GM12873 (cell line): ENCODE data around the gene SLC25A44.

Experiments
- TF ChIP-seq, protein P1 (sequence below): IDR thresholded peaks from 2 replicates; pipeline ENCODE4 v1.5.1; 2012; ENCODE audit warnings: low read depth, mild to moderate bottlenecking, moderate library complexity, low read length, control low read depth; ENCODE audit not compliant: insufficient read depth; ENCODE audit errors: missing control alignments

Gene SLC25A44

DNA sequence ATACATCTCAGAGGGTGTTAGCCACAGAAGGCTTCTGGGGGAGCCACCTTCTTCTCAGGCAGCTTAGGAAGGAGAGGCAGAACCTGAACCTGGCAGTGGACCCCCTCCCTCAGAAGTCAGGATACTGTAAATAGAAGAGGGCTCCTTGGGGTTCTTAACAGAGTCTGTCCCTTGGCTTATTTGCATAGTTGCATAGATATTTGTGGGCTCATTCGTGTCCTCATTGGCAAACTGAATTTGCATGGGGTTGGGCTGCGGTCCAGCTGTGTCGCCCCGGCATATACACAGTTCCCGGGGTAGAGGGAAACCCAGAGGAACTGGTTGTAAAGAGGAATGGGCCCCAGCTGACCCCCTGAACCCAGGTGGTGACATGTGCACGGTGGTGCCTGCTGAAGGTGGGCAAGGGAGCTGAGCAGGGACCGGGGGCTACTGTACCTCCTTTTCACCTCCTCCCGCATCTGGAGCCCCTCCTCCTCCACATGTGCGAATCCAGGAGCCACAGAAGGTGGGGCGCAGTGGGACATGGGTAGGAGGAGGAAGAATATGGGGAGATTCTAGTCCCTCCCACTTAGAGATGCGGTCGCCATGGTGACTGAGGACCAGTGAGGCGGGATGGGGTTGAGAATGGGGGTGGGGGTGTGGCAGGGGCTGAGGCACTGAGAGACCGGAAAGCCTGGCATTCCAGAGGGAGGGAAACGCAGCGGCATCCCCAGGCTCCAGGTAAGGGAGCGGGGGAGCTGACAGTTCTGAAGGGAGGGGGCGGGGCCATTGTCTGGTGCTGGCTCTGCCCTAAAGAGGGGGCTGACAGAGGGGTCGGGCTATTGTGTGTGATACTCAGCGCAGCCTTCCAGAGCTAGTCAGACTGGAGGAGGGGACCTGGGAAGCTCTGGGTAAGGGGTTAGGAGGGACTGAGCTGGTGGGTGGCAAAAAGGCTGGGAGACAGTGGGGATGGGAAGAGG is 44.3 kb upstream of the SLC25A44 start:
- TF ChIP-seq, protein P1, sequence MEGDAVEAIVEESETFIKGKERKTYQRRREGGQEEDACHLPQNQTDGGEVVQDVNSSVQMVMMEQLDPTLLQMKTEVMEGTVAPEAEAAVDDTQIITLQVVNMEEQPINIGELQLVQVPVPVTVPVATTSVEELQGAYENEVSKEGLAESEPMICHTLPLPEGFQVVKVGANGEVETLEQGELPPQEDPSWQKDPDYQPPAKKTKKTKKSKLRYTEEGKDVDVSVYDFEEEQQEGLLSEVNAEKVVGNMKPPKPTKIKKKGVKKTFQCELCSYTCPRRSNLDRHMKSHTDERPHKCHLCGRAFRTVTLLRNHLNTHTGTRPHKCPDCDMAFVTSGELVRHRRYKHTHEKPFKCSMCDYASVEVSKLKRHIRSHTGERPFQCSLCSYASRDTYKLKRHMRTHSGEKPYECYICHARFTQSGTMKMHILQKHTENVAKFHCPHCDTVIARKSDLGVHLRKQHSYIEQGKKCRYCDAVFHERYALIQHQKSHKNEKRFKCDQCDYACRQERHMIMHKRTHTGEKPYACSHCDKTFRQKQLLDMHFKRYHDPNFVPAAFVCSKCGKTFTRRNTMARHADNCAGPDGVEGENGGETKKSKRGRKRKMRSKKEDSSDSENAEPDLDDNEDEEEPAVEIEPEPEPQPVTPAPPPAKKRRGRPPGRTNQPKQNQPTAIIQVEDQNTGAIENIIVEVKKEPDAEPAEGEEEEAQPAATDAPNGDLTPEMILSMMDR: no peak

DNA sequence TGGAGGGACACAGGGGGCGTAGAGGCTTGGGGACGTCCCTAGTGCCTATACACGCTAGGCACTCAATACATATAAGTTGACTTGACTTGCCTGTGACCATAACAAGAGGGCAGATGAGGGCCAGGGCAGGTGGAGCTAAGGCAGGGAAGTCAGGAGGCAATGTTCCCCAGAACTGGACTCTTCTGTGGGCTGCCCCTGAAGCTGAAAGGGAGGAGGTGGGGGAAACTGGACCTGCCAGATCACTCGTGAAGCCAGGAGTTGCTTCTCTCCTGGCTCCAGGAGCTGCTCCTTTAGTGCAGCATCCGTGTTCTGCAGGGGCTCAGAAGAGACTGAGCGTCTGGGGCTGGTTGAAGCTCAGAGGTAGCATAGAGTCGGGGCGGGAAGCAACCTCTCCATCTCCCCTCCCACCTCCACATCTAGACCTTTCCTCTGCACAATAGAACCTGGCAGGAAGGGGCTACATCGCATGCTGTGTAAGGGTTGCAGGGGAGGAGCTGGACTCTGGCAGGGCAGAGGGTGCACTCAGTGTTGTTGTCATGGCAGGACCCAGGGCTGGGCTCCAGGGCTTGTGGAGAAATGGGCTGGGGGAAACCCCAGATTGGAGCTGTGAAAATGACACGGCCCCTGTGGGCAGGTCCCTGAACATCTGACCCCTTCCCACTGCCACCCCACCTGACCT is 43.4 kb upstream of the SLC25A44 start:
- TF ChIP-seq, protein P1: no peak

DNA sequence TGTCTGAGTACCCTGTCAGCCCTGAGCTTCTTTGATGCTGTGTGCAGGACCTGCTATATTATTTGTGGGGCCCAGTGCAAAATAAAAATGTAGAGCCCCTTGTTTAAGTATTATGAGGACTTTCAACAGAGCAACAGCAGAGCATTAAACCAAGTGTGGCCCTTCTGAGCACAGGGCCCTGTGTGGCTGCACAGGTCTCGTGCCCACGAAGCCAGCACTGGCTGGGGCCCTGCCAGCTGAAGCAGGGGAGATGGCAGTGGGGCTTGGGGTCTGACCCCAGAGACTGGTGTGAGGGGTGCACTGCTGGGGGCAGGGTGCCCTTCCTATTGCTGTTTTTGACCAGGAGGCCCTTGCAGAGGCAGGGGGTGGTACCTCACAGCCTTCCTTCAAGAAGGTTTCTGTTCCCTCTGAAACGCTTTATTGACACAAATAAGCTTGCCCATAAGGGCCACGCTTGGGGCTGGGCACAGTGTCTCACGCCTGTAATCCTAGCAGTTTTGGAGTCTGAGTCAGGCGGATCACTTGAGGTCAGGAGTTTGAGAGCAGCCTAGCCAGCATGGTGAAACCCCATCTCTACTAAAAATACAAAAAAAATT is 42.7 kb upstream of the SLC25A44 start:
- TF ChIP-seq, protein P1: no peak

DNA sequence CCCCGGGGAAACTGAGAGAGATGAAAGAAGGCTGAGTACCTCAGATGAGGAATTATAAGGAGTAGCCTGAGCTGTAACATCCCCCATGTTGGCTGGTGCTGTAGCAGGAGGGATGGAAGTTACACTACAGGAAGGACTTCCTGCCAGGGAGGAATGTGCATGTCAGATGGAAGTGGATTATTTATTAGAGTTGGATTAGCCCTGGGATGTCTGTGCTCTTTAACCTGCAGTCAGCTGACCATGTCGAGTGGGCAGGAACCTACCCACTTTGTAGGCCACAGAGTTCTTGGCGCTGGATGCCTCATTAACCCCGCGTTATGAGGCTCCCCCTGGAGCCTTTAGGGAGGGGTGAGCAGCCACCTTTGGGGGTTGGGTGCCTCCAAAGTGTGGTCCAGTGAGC is 41.3 kb upstream of the SLC25A44 start:
- TF ChIP-seq, protein P1: no peak

DNA sequence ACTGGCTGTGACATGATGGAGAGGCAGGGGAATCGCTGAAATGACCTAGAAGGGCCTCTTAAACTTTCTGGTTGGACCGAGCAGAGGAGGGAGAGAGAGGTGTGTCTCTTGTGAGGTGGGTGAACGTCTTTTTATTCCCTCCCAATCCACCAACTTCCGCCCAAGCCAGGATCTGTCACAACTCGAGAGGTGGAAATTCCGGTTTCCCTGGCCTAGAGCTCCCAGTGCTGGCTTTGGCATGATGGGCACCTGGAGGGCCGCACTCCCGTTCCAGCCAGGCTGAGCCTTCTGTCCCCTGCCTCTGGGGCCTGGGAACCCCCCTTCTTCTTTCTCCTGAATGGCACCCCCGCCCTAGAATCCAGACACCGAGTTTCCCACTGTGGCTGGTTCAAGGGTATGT is 40.5 kb upstream of the SLC25A44 start, which contains the start of gene SEMA4A:
Gene SEMA4A (plus strand): TSS at position 224 of the 400 bp plus-strand sequence. CDS start 994 bp downstream, outside the sequence.
- TF ChIP-seq, protein P1: no peak

DNA sequence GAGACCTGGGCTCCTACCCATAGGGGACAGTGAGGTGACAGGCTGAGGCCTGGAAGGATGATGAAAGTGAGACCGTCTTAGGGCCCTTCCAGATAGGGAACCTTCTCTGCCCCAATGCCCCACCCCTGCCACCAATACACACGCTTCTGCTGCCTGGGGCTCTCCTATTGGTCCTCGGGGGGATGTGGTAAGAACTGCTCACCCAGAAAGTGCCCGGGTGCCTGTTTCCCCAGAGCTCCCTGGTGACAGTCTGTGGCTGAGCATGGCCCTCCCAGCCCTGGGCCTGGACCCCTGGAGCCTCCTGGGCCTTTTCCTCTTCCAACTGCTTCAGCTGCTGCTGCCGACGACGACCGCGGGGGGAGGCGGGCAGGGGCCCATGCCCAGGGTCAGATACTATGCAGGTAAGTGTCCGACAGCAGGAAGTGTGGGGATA is 39.6 kb upstream of the SLC25A44 start:
- TF ChIP-seq, protein P1: peak; percentile 5

DNA sequence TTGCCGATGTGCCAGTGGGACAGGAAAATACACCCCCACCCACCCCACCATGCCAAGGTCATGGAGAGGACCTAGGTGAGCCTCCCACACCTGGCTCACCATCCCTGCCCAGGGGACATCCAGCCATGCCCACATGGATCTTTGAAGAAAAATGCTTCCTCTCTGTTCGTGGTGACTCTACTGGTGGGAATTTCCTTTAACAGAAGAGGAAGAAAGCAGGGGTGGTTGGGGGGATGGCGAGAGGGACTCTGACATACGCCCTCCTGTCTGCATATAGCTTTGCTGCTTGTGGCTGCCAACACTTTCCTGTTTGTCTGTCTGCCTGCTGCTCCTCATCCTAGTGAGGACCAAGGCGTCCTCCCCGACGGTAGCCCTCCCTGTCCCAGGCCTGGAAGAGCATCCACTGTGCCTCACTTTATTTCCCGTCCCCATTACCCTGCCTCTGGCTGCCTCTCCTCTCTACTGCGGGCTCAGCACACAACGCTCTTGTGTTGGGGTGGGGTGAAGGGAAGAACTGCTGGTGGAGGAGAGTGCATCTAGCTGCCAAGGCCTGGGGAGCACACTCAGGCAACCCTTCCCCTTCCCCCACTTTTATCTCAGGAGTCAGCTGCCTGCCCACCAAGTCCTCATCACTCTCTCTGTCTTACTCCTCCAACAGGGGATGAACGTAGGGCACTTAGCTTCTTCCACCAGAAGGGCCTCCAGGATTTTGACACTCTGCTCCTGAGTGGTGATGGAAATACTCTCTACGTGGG is 38.0 kb upstream of the SLC25A44 start:
- TF ChIP-seq, protein P1: no peak
